Epithelial cell of esophagus (primary cell): ENCODE measurements around the gene PLSCR3.
A peak's percentile ranks its signal among the peaks of the same experiment; 100 is the strongest.

Experiments used
- DNase-seq: peaks from one replicate; pipeline ENCODE4 v3.0.0; 2010; ENCODE audit warnings: low read depth
- H3K4me3 ChIP-seq: 2 replicates; pipeline ENCODE4 v1.5.1; 2011; ENCODE audit warnings: mild to moderate bottlenecking, low read length, control low read depth
- CTCF ChIP-seq: IDR thresholded peaks from 2 replicates; pipeline ENCODE4 v1.5.1; 2011; ENCODE audit warnings: low read depth, mild to moderate bottlenecking, low read length, control low read depth, inconsistent platforms; ENCODE audit not compliant: insufficient read depth; ENCODE audit errors: missing control alignments

PLSCR3 gene

GRCh38 chr17:7439462-7440112, 45.3 kb upstream of the PLSCR3 start, which contains the start of gene FGF11:
Gene FGF11, plus strand, starts transcription at chr17:7439512. Its CDS starts 109 bp downstream, at chr17:7439621.
- H3K4me3 ChIP-seq: peak within 1 kb of the TSS; percentile 78
- DNase-seq: no peak
- TF ChIP-seq CTCF: no peak

- TF ChIP-seq CTCF: no peak
- DNase-seq: no peak
- peak overlapping the region; percentile 78 for H3K4me3 ChIP-seq
These were observed 44.5 kb upstream of the PLSCR3 start for GRCh38 chr17:7438656-7439460.

- no peak for TF ChIP-seq CTCF
- peak overlapping the region; percentile 78 for H3K4me3 ChIP-seq
- DNase-seq: peak; percentile 84
These were observed 43.8 kb upstream of the PLSCR3 start for GRCh38 chr17:7437950-7438614.

- no peak for TF ChIP-seq CTCF
- no peak for DNase-seq
- peak overlapping the region; percentile 78 for H3K4me3 ChIP-seq
These were observed 43.1 kb upstream of the PLSCR3 start for GRCh38 chr17:7437369-7437863.

GRCh38 chr17:7436556-7437368, 42.4 kb upstream of the PLSCR3 start:
- H3K4me3 ChIP-seq: peak overlapping the region; percentile 78
- TF ChIP-seq CTCF: peak; percentile 54
- peak; percentile 94 for DNase-seq
